ENCODE results near the gene HES4.
"Not testable (repeated sequence)": the region's sequence is repeated elsewhere in the genome, so short reads cannot be mapped to it uniquely, and the experiment has no call there.

HES4 gene

GRCh38 chr1:981491-981954 lies 18.4 kb downstream of the HES4 start:
- FAIRE-seq (no peak), DNase-seq (ENCODE audit: insufficient read length, low spot score) (no peak)

DNA sequence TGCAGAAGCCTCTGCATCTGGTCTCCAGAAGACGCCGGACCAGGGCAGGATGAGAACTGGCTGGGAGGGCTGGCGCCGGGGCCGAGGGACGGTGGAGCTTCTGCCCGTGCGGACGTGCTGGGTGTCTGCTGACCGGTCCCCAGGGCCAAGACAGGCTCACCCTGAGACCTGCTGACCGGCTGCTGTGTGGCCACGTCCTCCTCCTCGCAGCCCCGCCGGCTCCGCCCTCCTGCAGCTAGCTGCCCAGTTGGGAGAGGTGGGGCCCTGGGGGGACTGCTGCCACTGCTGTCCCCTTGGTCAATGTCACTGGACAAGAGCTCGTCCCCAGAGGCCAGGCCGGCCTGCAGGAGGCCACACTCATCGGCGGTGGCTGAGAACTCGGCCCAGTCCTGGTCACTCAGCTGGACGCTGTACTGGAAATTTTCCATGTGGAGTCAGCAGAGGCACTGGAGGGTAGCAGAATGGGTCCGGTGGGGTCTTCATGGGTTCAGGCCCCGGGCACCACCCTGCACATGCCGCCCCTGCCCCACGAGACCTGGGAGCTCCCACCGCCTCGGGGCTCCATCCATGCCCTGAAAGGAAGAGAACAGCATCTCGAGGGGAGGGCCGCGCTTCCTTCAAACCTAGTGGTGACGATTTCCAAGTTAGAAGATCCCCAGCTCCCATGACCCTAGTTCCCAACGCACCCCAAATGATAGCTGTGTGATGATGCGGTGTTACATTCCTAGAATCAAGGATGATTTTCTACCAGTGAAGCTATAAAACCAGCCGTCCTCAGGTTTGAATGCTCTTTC lies 19.1 kb downstream of the HES4 start:
- no peak for FAIRE-seq
- no peak for DNase-seq (ENCODE audit: insufficient read length, low spot score)

DNA sequence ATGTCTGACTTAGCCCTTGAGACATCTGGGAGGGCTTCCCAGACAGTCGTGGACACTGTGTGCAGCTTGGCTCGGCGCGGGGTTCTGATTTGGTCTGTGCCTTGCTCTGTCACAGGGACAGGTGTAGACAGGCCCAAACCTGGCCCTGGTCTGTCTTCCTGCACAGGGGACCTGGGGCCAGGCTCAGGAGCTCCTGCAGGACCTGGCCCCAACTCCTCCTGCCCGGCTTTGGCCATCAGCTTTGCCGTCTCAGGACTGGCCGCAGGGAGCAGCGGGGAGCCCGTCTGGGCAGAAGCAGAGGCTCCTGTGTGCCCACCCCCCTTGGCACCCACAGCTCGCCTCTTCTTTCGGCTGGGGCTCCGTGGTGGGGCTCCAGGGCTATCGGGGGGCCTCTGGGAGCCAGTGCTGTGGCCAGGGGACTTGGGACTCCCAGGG lies 19.7 kb downstream of the HES4 start:
- DNase-seq (ENCODE audit: insufficient read length, low spot score): no peak
- FAIRE-seq: no peak

GRCh38 chr1:979744-980072 lies 20.2 kb downstream of the HES4 start:
- FAIRE-seq (no peak), DNase-seq (ENCODE audit: insufficient read length, low spot score) (no peak)

- DNase-seq (ENCODE audit: insufficient read length, low spot score) (no peak), FAIRE-seq (no peak)
Observed at GRCh38 chr1:978835-979743, 20.8 kb downstream of the HES4 start.

DNA sequence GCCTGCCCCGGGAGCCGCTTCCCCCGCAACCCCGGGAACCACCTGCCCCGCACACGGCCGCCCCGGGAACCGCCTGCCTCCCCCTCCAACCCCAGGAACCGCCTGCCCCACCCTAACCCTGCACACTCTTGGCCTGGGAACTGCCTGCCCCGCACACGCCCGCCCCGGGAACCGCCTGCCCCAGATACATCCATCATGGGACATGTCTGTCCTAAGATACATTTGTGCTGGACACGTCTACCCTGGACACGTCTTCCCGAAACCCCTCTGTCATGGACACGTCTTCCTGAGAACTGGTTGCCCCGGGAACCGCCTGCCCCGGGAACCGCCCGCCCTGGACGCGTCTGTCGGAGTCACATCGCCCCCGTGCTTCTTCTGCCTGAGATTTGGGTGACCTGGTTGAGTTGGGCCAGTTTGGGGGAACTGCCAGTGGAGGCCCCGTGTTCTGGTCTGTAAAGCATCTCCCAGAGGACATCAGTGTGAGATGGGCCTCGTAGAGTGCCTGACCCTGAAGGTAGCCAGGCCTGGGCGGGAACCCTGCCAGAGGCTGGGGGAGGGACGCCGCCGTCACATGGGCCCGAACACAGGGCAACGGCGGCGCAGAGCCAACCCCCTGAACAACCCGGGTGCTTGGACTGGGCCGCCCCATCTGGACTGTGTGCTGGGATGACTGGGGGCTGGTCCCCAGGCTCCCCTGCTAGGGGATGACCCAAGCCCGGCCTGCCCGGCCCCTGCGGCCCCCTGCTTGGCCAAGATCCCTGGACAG lies 21.6 kb downstream of the HES4 start:
- no peak for DNase-seq (ENCODE audit: insufficient read length, low spot score)
- FAIRE-seq: no peak

- not testable (repeated sequence) for DNase-seq (ENCODE audit: insufficient read length, low spot score); FAIRE-seq
Observed at GRCh38 chr1:976791-977190, 23.1 kb downstream of the HES4 start.

DNA sequence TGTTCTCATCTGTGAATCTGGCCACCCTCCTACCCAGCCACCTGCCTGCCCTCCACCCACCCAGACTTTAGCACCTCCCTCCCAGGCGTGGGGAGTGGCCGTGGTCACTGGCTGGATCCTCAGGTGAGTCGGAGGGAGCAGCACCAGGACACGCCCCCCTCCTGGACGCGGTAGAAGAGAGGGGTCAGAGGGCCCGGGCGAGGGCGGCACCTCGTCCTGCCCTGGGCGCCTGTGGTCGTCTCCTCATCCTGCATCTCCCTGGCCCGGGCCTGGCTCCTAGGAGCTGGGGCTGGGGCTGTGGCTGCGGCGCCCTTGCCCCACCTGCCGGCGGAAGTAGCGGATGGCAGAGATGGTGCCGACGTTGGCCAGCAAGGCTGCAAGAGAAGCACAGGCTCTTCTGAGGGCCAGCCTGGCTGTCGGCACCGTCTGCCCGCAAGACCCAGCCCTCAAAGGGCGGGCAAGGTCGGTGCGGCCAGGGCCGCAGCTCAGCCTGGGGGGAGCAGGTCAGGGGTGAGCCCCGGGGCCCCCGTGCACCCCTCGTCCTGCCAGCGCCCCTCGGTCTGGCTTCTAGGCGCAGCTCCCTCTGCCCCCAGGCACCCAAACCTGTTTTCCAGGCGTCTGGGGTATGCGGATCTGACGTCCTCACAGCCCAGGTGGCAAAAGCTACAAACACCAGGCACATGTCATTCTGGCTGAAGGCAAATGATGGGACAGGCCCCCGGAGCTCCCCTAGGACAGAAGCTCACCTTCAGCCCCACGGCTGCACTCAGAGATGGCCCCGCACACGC lies 23.8 kb downstream of the HES4 start:
- FAIRE-seq (no peak), DNase-seq (ENCODE audit: insufficient read length, low spot score) (peak; percentile 82)

- FAIRE-seq (no peak), DNase-seq (ENCODE audit: insufficient read length, low spot score) (no peak)
Observed at GRCh38 chr1:975365-975764, 24.5 kb downstream of the HES4 start.

GRCh38 chr1:974687-975328 lies 25.1 kb downstream of the HES4 start:
- FAIRE-seq (no peak), DNase-seq (ENCODE audit: insufficient read length, low spot score) (no peak)

DNA sequence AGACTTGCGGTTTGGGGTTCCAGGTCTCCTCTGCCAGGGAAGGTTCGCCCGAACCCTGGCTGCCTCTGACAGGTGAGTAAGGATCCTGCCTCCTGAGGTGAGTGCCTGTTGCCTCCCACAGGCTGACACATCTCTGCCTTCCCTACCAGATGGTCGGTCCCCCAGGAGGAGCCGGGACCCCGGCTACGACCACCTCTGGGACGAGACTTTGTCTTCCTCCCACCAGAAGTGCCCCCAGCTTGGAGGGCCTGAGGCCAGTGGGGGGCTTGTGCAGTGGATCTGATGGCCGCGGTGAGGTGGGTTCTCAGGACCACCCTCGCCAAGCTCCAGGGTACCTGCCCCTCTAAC lies 25.6 kb downstream of the HES4 start:
- no peak for FAIRE-seq
- DNase-seq (ENCODE audit: insufficient read length, low spot score): no peak

DNA sequence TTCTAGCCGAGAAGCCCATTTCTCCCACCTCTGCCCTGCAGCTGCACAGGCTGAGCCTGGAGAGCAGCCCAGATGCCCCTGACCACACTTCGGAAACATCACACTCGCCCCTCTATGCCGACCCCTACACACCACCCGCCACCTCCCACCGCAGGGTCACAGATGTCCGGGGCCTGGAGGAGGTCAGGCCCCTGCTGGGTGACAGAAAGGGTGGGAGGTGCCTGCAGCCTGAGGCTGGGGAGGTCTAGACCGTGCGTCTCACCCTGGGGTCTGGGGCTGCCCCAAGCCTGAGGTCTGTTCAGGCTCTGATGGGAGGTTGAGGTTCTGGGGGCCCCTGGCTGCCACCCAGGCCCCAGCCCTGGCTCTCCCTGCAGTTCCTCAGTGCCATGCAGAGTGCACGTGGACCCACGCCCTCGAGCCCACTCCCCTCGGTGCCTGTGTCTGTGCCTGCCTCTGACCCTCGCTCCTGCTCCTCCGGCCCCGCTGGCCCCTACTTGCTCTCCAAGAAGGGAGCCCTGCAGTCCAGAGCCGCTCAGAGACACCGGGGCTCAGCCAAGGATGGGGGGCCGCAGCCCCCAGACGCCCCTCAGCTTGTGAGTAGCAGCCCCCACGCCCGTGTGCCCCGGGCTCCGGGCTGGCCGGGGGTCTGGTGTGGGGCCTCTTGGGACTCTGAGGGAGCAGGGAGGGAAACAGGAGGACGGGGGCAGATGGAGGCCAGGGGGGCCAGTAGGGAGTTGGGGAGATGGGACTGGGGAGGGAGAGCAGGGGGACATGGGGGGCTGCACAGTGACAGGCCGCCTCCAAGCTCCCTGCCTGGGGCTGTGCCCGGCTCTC lies 26.2 kb downstream of the HES4 start:
- DNase-seq (ENCODE audit: insufficient read length, low spot score): no peak
- FAIRE-seq: no peak

DNA sequence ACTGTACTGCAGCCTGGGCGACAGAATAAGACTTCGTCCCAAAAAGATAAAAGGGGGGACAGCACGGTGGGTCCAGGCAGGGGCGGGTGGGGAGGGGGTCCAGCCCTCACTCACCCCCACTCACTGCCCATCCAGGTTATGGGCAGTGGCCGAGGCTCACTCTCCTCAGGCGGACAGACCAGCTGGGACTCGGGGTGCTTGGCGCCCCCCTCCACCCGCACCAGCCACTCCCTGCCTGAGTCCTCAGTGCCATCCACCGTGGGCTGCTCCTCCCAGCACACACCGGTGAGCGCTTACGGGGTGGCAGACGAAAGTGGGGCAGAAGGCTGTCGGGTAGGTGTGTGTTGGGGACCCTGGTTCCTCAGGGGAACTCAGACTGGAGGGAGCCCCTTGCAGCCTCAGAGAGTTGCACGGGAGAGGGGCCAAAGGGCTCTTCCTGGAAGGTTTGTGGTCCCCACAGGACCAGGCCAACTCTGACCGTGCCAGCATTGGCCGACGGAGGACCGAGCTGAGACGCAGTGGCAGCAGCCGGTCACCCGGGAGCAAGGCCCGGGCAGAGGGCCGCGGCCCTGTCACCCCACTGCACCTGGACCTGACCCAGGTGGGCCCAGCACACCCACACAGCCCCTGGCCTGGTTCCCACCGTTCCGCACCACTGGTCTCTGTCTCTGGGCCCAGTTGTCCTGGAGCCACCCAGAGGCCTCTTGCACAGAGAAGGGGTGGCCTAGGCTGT lies 27.0 kb downstream of the HES4 start:
- FAIRE-seq (no peak), DNase-seq (ENCODE audit: insufficient read length, low spot score) (no peak)

DNA sequence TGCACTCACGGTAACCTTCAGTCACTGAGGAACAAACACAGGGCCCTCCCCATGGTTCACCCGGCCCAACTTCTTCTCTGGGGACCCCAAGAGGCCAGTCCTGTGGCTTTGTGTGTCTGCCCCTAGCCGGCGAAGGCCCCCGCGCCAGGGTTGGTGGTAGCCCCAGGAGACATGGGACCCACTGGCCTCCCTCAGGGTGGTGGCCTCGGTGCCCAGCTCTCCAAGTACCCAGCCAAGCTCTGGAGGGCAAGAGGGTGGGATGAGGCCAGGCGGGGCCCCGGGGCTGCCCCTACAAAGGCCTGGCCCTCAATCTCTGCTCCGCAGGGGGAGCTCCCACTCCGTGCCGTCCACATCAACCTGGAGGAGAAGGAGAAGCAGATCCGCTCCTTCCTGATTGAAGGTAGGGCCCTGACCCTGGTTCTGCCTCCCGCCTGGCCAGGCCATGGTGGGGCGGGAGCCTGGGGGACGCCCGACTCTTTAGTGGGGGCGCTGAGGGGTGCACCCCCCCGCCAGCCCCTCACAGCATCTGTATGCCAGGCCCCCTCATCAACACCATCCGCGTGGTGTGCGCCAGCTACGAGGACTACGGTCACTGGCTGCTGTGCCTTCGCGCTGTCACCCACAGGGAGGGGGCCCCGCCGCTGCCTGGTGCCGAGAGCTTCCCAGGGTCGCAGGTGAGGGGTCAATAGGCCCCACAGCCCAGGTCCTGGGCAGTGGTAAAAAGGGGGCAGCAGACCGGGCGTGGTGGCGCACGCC lies 28.0 kb downstream of the HES4 start:
- DNase-seq (ENCODE audit: insufficient read length, low spot score) (no peak), FAIRE-seq (no peak)

GRCh38 chr1:970973-971730 lies 28.7 kb downstream of the HES4 start:
- FAIRE-seq (no peak), DNase-seq (ENCODE audit: insufficient read length, low spot score) (no peak)

GRCh38 chr1:970242-970972 lies 29.5 kb downstream of the HES4 start:
- DNase-seq (ENCODE audit: insufficient read length, low spot score) (no peak), FAIRE-seq (no peak)
